NOMO-1 treated with DMSO at 0.1 percent for 48 hours (cell line): Measurements from ENCODE around the gene IL26.
"Not testable (repeated sequence)": the region's sequence is repeated elsewhere in the genome, so short reads cannot be mapped to it uniquely, and the experiment has no call there.

ENCODE experiments used
- DNase-seq: peaks from one replicate; lab custom pipeline; 2025; ENCODE audit not compliant: unreplicated experiment; lab: John Stamatoyannopoulos, UW

IL26 gene

GRCh38 chr12:68199127-68199526, 26.5 kb downstream of the IL26 start:
- no peak for DNase-seq

- DNase-seq = no peak
Observed at GRCh38 chr12:68198507-68199086, 27.0 kb downstream of the IL26 start.

DNA sequence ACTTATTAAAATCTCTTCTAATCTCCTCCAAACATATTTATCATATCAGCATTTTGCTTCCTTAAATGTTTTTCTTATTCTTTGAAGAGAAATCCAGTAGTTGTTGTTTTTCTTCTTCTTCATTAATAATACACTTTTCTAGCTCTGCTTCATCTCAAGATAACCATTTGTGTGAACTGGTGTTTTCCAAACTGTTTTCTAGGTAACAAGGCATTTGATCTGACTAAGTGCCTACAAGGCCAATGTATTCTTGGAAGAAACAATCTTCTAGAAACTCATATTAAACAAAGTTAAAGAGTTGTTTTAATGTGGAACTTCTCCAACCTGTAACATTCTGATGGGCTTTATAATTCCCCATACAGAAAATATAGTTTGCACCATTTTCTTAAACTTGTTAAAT, 35.3 kb downstream of the IL26 start:
- DNase-seq = no peak

DNA sequence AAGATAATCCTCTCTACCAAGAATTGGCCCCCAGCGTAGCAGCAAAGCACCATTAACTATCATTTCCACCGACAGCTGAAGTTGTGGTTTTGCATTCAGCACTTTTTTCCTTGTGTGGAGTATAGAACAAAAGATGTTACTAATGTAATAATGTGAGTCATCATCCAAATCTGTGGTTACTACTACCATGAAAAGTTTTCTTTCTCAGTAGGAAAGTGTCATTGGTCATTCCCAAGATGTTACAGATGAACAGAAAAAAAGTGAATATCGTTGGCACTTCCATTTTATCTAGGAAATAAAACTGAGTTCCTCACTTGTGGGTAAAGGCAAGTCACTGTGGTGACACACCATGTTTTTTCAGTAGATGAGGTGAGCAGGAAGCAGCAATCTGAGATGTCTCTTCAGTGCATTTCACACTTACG, 35.8 kb downstream of the IL26 start:
- DNase-seq = no peak

- DNase-seq = no peak
Observed at GRCh38 chr12:68185598-68185997, 40.0 kb downstream of the IL26 start.

DNA sequence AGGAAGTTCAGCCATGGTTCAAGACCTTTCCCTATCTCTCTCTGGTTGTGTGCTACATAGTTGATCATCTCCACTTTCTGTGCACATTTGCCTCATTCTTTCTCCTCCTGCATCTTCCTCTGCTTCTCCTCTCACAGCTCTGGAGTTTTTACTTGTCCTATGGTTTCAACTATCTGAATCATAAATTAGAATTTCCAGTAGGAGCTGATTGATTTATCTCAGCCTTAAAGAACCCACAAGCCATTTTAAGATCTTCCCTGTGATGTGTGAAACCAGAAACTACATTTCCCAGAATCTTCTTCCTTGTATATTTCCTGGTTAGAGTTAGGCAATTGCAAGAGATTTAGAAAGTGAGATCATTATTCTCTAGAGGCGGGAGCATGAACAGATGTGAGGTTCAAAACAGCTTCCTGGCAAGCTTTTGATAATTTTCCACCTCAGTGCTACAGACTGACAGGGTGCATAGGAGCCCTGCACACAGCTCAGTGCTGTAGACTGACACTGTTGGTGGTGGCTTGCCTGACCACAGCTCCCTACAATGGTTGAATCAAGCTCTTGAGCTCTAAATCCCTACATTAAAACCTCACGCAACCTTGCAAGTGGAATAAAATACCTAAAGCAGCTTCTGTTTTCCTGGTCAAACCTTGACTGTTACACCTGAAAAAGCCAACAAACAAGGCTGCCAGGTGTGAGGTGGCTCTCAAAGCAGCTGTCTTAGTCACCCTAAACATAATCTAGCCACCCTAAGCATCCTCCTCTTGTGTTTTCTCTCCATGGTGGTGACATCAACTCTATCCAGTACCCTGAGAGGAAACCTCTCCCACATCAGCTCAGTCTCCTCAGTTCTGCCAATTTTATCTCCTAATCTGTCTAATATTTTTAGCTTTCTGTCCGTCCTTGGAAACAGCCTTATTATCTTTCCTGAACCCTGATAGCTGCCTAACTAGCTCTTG, 44.5 kb downstream of the IL26 start:
- no peak for DNase-seq

- DNase-seq = no peak
Observed at GRCh38 chr12:68178774-68179439, 46.7 kb downstream of the IL26 start.

- DNase-seq = no peak
Observed at GRCh38 chr12:68178184-68178583, 47.4 kb downstream of the IL26 start.

DNA sequence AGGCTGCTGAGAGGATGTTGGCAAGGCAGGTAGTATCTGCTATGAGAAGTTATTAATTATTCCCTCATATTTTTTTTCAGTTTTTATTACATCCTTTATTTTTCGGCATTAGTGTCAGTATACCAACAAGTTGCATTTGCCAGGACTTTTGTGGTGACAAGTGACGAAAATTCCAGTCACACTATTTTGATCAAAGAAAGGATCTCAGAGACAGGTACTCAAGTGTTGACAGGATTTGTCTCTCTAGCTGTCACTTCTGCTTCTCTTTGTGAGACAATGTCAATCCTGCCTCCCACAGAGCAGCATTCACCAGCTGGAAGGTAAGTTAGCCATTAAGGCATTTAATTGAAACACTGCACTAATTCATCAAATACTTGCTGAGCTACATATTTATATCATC, 48.0 kb downstream of the IL26 start:
- DNase-seq = no peak

GRCh38 chr12:68176257-68176656, 49.4 kb downstream of the IL26 start:
- no peak for DNase-seq

- DNase-seq = no peak
Observed at GRCh38 chr12:68175557-68176061, 50.0 kb downstream of the IL26 start.

DNA sequence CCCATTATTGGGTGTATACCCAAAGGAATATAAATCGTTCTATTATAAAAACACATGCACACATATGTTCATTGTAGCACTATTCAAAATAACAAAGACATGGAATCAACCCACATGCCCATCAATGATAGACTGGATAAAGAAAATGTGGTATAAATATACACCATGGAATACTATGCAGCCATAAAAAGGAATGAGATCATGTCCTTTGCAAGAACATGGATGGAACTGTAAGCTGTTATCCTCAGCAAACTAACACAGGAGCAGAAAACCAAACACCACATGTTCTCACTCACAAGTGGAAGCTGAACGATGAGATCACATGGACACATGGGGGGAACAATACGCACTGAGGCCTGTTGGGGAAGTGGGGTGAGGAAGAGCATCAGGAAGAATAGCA, 50.8 kb downstream of the IL26 start:
- DNase-seq = not testable (repeated sequence)

DNA sequence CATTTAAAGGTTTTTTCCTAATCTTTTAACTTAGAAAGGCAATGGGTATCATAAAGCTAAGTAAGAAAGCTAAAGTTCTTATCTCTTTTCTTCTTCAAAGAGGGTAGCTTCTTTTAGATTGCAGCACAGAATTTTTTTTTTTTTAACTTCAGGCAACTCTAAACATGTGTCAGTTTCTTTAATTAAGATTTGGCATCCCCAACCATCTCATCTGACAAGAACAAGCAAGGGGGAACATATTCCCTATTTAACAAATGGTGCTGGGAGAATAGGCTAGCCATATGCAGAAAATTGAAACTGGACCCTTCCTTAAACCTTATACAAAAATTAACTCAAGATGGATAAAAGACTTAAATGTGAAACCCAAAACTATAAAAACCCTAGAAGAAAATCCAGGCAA, 51.8 kb downstream of the IL26 start:
- no peak for DNase-seq

- no peak for DNase-seq
Observed at GRCh38 chr12:68170726-68171125, 54.9 kb downstream of the IL26 start.

DNA sequence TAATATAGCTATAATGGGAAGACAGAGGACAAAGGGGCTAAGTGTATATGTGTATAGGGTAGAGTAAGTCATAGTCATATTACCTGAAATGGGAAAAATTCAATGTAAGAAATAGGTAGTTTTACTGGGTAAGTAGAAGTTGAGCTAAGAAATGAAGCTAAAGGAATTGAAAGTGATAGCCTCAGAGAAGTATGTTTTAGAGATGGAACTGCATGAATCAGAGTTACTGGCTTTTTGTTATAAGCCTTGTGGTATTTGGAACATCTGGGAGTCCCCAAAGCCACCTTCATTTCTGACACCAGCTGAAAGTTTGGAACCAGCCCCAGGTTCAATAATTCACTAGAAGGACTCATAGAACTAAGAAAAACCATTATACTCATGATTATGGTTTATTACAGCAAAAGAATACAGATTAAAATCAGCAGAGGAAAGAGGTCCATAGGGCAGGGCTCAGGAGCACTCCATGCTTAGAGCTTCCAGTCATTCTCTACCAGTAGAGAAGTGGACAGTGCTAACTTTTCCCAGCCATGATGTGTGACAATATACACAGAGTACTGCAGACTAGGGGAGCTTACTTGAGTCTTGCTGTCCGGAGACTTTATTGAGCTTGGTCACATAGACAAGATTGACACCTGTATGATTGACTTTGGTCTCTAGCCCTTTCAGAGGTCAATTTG, 56.3 kb downstream of the IL26 start:
- no peak for DNase-seq

DNA sequence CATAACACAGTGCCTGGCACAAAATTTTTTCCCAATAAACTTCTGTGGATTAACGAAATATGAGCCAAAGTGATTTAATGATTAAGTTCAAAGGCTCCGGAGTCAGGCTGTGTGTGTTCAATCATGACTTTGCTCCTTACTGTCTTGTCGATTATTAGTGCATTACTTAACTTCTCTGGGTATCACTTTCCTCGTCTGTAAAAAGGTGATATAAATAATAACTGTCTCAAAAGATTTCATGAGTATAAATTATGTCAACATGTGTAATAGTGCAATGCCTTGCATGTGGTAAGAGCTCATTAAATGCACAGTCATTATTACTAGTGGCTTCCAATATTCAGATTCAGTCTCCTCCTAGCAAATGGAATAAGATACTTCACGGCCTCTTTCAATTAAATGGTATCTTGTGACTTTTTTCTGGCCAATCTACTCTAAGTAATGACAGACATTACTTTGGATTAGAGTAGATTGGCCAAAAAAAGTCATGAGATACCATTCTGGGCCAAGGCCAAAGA, 59.2 kb downstream of the IL26 start:
- DNase-seq = no peak

DNA sequence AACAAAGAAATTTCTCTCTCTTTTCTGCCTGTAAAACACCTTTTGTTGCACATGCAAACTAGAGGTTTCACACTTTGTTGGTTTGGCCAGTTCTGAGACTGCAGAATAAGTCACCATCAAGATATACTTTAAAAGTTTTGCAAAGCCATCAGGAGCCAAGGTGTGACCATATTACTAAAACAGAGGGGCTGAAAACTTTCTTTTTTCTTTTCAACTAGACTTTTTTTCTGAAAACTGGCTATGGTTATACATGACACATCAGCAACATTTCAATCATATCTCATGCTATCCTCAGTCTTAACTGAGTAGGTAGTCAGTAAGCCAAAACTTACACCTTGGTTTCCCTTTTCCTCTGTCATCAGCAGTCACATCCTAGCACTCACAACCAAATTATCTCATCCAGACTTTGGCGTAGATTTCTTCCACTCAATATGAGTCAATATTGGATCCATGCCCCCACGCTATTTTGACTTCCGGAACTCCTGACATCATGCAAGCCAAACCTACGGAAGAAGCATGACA, 62.0 kb downstream of the IL26 start:
- no peak for DNase-seq

DNA sequence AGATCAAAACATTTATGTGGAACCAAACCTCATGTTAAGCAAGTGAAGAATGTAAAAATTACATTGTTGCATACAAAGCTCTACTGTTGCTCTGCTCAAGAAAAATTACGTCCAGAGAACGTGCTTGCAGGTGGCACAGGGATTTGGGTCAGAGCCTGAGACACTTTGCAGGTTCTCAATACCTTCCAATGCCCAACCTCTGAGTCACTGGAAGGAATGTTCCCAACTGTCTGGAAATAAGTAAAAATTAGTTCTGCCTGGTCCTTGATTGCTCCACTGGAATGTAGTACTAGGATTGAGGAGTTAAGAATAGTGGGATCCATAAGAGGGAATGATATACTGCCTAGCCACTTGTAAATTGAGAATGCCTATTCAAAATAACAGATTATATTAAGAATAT, 63.2 kb downstream of the IL26 start:
- DNase-seq = no peak

- DNase-seq = no peak
Observed at GRCh38 chr12:68159681-68160304, 65.8 kb downstream of the IL26 start, which contains the start of gene IFNG. Gene IFNG, minus strand, starts transcription at chr12:68159740. Its CDS starts 125 bp downstream, at chr12:68159615.

- DNase-seq = peak; percentile 8
Observed at GRCh38 chr12:68158432-68158831, 67.2 kb downstream of the IL26 start.
